HEK293 (cell line): ENCODE data around the gene CCBE1.
A peak's percentile ranks its signal among the peaks of the same experiment; 100 is the strongest.

Experiments
- KLF8 ChIP-seq: fragments of 450-650 bp; formaldehyde crosslinking; IDR thresholded peaks from 2 replicates; pipeline ENCODE4 v1.5.1; 2016; ENCODE audit warnings: missing biosample characterization, missing genetic modification characterization
- ZBTB17 ChIP-seq: fragments of 450-650 bp; formaldehyde crosslinking; IDR thresholded peaks from 2 replicates; pipeline ENCODE4 v1.5.1; 2016; ENCODE audit warnings: missing biosample characterization, missing genetic modification characterization
- ZFP37 ChIP-seq: fragments of 450-650 bp; formaldehyde crosslinking; IDR thresholded peaks from 2 replicates; pipeline ENCODE4 v1.5.1; 2016; ENCODE audit warnings: missing biosample characterization, missing genetic modification characterization
- ZNF114 ChIP-seq: fragments of 450-650 bp; formaldehyde crosslinking; IDR thresholded peaks from 2 replicates; pipeline ENCODE4 v1.5.0; 2017; ENCODE audit warnings: missing biosample characterization, missing genetic modification characterization
- ZNF146 ChIP-seq: fragments of 450-650 bp; formaldehyde crosslinking; IDR thresholded peaks from 2 replicates; pipeline ENCODE4 v1.5.1; 2016; ENCODE audit warnings: missing biosample characterization, missing genetic modification characterization
- ZNF223 ChIP-seq: fragments of 450-650 bp; formaldehyde crosslinking; IDR thresholded peaks from 2 replicates; pipeline ENCODE4 v1.5.1; 2016; ENCODE audit warnings: missing biosample characterization, missing genetic modification characterization
- ZNF24 ChIP-seq: fragments of 450-650 bp; formaldehyde crosslinking; IDR thresholded peaks from 2 replicates; pipeline ENCODE4 v1.5.1; 2016; ENCODE audit warnings: missing biosample characterization, missing genetic modification characterization
- ZNF416 ChIP-seq: fragments of 450-650 bp; formaldehyde crosslinking; IDR thresholded peaks from 2 replicates; pipeline ENCODE4 v1.5.1; 2016; ENCODE audit warnings: missing biosample characterization, missing genetic modification characterization
- ZNF514 ChIP-seq: fragments of 450-650 bp; formaldehyde crosslinking; IDR thresholded peaks from 2 replicates; pipeline ENCODE4 v1.5.1; 2016; ENCODE audit warnings: missing biosample characterization, missing genetic modification characterization
- ZNF529 ChIP-seq: fragments of 450-650 bp; formaldehyde crosslinking; IDR thresholded peaks from 2 replicates; pipeline ENCODE4 v1.5.1; 2017; ENCODE audit warnings: missing genetic modification characterization, missing biosample characterization; ENCODE audit not compliant: insufficient replicate concordance
- ZNF658 ChIP-seq: fragments of 450-650 bp; formaldehyde crosslinking; IDR thresholded peaks from 2 replicates; pipeline ENCODE4; 2016; ENCODE audit warnings: missing biosample characterization, missing genetic modification characterization
- ZNF777 ChIP-seq: fragments of 450-650 bp; formaldehyde crosslinking; IDR thresholded peaks from 2 replicates; pipeline ENCODE4 v1.5.1; 2017; ENCODE audit warnings: missing biosample characterization, missing genetic modification characterization, borderline replicate concordance
- ZNF785 ChIP-seq: fragments of 450-650 bp; formaldehyde crosslinking; IDR thresholded peaks from 2 replicates; pipeline ENCODE4 v1.5.1; 2016; ENCODE audit warnings: missing biosample characterization, missing genetic modification characterization
- TF ChIP-seq, protein P1 (sequence below): fragments of 450-650 bp; IDR thresholded peaks from 2 replicates; pipeline ENCODE4 v1.5.1; 2018; ENCODE audit warnings: missing biosample characterization, mild to moderate bottlenecking, missing genetic modification characterization
- TF ChIP-seq, protein P2 (sequence below): fragments of 450-650 bp; formaldehyde crosslinking; IDR thresholded peaks from 2 replicates; pipeline ENCODE4 v1.5.1; 2016; ENCODE audit warnings: missing biosample characterization, missing genetic modification characterization
- TF ChIP-seq, protein P3 (sequence below): fragments of 450-650 bp; formaldehyde crosslinking; IDR thresholded peaks from 2 replicates; pipeline ENCODE4 v1.5.1; 2016; ENCODE audit warnings: missing biosample characterization, missing genetic modification characterization
- TF ChIP-seq, protein P4 (sequence below): fragments of 450-650 bp; formaldehyde crosslinking; IDR thresholded peaks from 2 replicates; pipeline ENCODE4 v1.5.1; 2016; ENCODE audit warnings: missing biosample characterization, missing genetic modification characterization
- TF ChIP-seq, protein P5 (sequence below): fragments of 450-650 bp; formaldehyde crosslinking; IDR thresholded peaks from 2 replicates; pipeline ENCODE4 v1.5.1; 2017; ENCODE audit warnings: missing biosample characterization, missing genetic modification characterization
- TF ChIP-seq, protein P6 (sequence below): fragments of 450-650 bp; formaldehyde crosslinking; IDR thresholded peaks from 2 replicates; pipeline ENCODE4 v1.5.1; 2016; ENCODE audit warnings: missing biosample characterization, missing genetic modification characterization
- TF ChIP-seq, protein P7 (sequence below): fragments of 450-650 bp; formaldehyde crosslinking; IDR thresholded peaks from 2 replicates; pipeline ENCODE4 v1.5.1; 2017; ENCODE audit warnings: missing biosample characterization, missing genetic modification characterization

Gene CCBE1

DNA sequence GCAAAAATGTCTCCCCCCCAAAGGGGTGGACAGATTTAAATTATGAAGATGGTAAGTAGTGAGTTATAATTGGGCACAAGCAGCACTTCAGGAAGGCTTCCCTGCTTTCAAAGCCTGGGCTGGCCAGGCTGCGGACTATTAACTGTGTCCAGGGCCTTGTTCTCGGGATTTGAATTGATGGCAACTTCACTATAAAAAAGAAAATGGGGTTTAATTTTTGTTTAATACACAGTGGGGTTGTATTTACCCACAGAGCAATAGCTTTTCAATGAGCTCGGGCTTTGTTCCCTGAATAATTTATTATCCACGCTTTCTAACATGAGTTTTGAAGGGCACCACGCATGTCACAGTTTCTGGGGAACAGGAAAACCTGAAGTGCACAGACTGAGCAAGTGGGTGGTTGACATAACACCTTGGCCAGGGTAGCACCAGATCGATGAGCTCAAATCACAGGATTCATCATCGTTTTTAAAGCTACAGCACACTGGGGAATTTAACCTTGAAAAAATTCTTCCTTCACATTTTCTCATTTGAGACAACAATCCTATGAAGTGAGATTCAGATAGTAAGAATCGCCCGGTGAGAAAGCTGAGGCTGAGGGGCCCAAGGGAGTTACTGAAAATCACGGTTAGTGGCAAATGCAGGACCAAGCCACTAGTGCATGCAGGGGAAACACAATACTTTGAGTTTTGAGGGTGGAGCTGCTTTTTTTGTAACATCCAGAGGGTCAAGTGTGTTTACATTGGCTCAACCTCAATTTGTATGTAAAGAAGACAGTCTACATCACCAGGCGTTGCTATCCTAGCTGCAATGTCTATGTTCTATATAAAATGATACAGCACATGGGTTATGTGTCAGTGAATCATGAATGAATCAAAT, 309.3 kb downstream of the CCBE1 start (continued):
- TF ChIP-seq, protein P1, sequence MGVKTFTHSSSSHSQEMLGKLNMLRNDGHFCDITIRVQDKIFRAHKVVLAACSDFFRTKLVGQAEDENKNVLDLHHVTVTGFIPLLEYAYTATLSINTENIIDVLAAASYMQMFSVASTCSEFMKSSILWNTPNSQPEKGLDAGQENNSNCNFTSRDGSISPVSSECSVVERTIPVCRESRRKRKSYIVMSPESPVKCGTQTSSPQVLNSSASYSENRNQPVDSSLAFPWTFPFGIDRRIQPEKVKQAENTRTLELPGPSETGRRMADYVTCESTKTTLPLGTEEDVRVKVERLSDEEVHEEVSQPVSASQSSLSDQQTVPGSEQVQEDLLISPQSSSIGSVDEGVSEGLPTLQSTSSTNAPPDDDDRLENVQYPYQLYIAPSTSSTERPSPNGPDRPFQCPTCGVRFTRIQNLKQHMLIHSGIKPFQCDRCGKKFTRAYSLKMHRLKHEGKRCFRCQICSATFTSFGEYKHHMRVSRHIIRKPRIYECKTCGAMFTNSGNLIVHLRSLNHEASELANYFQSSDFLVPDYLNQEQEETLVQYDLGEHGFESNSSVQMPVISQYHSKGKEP, result peak; percentile 52; the same call in 1 of the 2 replicates
- TF ChIP-seq, protein P2, sequence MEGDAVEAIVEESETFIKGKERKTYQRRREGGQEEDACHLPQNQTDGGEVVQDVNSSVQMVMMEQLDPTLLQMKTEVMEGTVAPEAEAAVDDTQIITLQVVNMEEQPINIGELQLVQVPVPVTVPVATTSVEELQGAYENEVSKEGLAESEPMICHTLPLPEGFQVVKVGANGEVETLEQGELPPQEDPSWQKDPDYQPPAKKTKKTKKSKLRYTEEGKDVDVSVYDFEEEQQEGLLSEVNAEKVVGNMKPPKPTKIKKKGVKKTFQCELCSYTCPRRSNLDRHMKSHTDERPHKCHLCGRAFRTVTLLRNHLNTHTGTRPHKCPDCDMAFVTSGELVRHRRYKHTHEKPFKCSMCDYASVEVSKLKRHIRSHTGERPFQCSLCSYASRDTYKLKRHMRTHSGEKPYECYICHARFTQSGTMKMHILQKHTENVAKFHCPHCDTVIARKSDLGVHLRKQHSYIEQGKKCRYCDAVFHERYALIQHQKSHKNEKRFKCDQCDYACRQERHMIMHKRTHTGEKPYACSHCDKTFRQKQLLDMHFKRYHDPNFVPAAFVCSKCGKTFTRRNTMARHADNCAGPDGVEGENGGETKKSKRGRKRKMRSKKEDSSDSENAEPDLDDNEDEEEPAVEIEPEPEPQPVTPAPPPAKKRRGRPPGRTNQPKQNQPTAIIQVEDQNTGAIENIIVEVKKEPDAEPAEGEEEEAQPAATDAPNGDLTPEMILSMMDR (tag by site-specific recombination), result no peak
- TF ChIP-seq ZNF658 (tag by site-specific recombination) (no peak), ZNF114 (tag by site-specific recombination) (no peak), KLF8 (0 out of 2 replicates have a peak, but pooled peaks have one; percentile 15), ZBTB17 (tag by site-specific recombination) (0 out of 2 replicates have a peak, but pooled peaks have one; percentile 17), ZNF223 (tag by site-specific recombination) (no peak), ZNF777 (tag by site-specific recombination) (no peak), ZNF416 (tag by site-specific recombination) (no peak), ZFP37 (tag by site-specific recombination) (no peak), ZNF529 (no peak), ZNF514 (no peak), ZNF785 (tag by site-specific recombination) (no peak), ZNF146 (tag by site-specific recombination) (no peak), ZNF24 (tag by site-specific recombination) (no peak)
- TF ChIP-seq, protein P3, sequence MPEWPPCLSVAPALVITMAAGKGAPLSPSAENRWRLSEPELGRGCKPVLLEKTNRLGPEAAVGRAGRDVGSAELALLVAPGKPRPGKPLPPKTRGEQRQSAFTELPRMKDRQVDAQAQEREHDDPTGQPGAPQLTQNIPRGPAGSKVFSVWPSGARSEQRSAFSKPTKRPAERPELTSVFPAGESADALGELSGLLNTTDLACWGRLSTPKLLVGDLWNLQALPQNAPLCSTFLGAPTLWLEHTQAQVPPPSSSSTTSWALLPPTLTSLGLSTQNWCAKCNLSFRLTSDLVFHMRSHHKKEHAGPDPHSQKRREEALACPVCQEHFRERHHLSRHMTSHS (tag by site-specific recombination), result no peak
- TF ChIP-seq, protein P4, sequence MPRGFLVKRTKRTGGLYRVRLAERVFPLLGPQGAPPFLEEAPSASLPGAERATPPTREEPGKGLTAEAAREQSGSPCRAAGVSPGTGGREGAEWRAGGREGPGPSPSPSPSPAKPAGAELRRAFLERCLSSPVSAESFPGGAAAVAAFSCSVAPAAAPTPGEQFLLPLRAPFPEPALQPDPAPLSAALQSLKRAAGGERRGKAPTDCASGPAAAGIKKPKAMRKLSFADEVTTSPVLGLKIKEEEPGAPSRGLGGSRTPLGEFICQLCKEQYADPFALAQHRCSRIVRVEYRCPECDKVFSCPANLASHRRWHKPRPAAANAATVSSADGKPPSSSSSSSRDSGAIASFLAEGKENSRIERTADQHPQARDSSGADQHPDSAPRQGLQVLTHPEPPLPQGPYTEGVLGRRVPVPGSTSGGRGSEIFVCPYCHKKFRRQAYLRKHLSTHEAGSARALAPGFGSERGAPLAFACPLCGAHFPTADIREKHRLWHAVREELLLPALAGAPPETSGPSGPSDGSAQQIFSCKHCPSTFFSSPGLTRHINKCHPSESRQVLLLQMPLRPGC (tag by site-specific recombination), result no peak
- TF ChIP-seq, protein P5, sequence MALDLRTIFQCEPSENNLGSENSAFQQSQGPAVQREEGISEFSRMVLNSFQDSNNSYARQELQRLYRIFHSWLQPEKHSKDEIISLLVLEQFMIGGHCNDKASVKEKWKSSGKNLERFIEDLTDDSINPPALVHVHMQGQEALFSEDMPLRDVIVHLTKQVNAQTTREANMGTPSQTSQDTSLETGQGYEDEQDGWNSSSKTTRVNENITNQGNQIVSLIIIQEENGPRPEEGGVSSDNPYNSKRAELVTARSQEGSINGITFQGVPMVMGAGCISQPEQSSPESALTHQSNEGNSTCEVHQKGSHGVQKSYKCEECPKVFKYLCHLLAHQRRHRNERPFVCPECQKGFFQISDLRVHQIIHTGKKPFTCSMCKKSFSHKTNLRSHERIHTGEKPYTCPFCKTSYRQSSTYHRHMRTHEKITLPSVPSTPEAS (tag by site-specific recombination), result no peak
- TF ChIP-seq, protein P6, sequence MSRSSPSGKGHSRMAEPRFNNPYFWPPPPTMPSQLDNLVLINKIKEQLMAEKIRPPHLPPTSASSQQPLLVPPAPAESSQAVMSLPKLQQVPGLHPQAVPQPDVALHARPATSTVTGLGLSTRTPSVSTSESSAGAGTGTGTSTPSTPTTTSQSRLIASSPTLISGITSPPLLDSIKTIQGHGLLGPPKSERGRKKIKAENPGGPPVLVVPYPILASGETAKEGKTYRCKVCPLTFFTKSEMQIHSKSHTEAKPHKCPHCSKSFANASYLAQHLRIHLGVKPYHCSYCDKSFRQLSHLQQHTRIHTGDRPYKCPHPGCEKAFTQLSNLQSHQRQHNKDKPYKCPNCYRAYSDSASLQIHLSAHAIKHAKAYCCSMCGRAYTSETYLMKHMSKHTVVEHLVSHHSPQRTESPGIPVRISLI (tag by site-specific recombination), result no peak
- TF ChIP-seq, protein P7, sequence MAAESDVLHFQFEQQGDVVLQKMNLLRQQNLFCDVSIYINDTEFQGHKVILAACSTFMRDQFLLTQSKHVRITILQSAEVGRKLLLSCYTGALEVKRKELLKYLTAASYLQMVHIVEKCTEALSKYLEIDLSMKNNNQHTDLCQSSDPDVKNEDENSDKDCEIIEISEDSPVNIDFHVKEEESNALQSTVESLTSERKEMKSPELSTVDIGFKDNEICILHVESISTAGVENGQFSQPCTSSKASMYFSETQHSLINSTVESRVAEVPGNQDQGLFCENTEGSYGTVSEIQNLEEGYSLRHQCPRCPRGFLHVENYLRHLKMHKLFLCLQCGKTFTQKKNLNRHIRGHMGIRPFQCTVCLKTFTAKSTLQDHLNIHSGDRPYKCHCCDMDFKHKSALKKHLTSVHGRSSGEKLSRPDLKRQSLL (tag by site-specific recombination), result no peak
